Stimulated activated CD4-positive, alpha-beta T cell treated with anti-CD3 and anti-CD28 coated beads, Interleukin-4, amount 100 ng/mL, for 4 hours (primary cell): ENCODE measurements around the gene DNAJC17.

ENCODE experiments used
- DNase-seq, 2 experiments: peaks; one replicate each; pipeline ENCODE4 v3.0.0-alpha.2; 2020

Gene DNAJC17

GRCh38 chr15:40807028-40807887, at the start of gene DNAJC17, which contains the start of gene ZFYVE19:
TSS of gene DNAJC17 (minus strand) at chr15:40807473. CDS start at chr15:40807446, 27 bp downstream.
TSS of gene ZFYVE19 (plus strand) at chr15:40807089. CDS start at chr15:40807590, 501 bp downstream.
- DNase-seq: peak; percentile 94 to 95

- no peak for DNase-seq
Measured at GRCh38 chr15:40856746-40857145, 49.5 kb upstream of the DNAJC17 start.

- no peak for DNase-seq
Measured at GRCh38 chr15:40855706-40856234, 48.5 kb upstream of the DNAJC17 start.

- DNase-seq: no peak
Measured at GRCh38 chr15:40854161-40854560, 46.9 kb upstream of the DNAJC17 start.

GRCh38 chr15:40853241-40853890, 46.1 kb upstream of the DNAJC17 start:
- no peak for DNase-seq

- no peak for DNase-seq
Measured at GRCh38 chr15:40852529-40852928, 45.3 kb upstream of the DNAJC17 start.

GRCh38 chr15:40850576-40851112, 43.4 kb upstream of the DNAJC17 start:
- DNase-seq: no peak

GRCh38 chr15:40847223-40847961, 40.1 kb upstream of the DNAJC17 start:
- DNase-seq: no peak

GRCh38 chr15:40846841-40847222, 39.6 kb upstream of the DNAJC17 start:
- DNase-seq: no peak

GRCh38 chr15:40845511-40846284, 38.4 kb upstream of the DNAJC17 start:
- no peak for DNase-seq

- DNase-seq: no peak
Measured at GRCh38 chr15:40845036-40845435, 37.8 kb upstream of the DNAJC17 start.

GRCh38 chr15:40844696-40845030, 37.4 kb upstream of the DNAJC17 start:
- peak in 1 of 2 experiments; percentile 29 for DNase-seq

- peak; percentile 80 to 85 for DNase-seq
Measured at GRCh38 chr15:40843885-40844695, 36.8 kb upstream of the DNAJC17 start, which contains the start of gene SPINT1. TSS of gene SPINT1 (plus strand) at chr15:40844048. CDS start at chr15:40844555, 507 bp downstream.

- no peak for DNase-seq
Measured at GRCh38 chr15:40843261-40843884, 36.1 kb upstream of the DNAJC17 start.

- no peak for DNase-seq
Measured at GRCh38 chr15:40841741-40842140, 34.5 kb upstream of the DNAJC17 start.

- no peak for DNase-seq
Measured at GRCh38 chr15:40838756-40839155, 31.5 kb upstream of the DNAJC17 start.

- DNase-seq: no peak
Measured at GRCh38 chr15:40836020-40836419, 28.7 kb upstream of the DNAJC17 start.

- DNase-seq: no peak
Measured at GRCh38 chr15:40832903-40833302, 25.6 kb upstream of the DNAJC17 start.

- no peak for DNase-seq
Measured at GRCh38 chr15:40831861-40832260, 24.6 kb upstream of the DNAJC17 start.

- no peak for DNase-seq
Measured at GRCh38 chr15:40830884-40831283, 23.6 kb upstream of the DNAJC17 start.

- no peak for DNase-seq
Measured at GRCh38 chr15:40829115-40829514, 21.8 kb upstream of the DNAJC17 start.
